DOHH2 (cell line): ENCODE results near the gene HMGB1.

Experiments used
- EZH2phosphoT487 ChIP-seq: fragments of 200-600 bp; sonication (generic); IDR thresholded peaks from 2 replicates; pipeline ENCODE4 v1.6.1; 2017; ENCODE audit warnings: borderline replicate concordance, mild to moderate bottlenecking, antibody characterized with exemption, low read length, moderate library complexity, mixed read lengths
- TF ChIP-seq, protein P1 (sequence below): fragments of 200-600 bp; sonication (generic); IDR thresholded peaks from one replicate; pipeline ENCODE4 v1.5.1; 2014; ENCODE audit warnings: antibody characterized with exemption, mild to moderate bottlenecking, low read depth, low read length; ENCODE audit not compliant: poor library complexity, severe bottlenecking

- TF ChIP-seq EZH2phosphoT487, result no peak
- TF ChIP-seq, protein P1, sequence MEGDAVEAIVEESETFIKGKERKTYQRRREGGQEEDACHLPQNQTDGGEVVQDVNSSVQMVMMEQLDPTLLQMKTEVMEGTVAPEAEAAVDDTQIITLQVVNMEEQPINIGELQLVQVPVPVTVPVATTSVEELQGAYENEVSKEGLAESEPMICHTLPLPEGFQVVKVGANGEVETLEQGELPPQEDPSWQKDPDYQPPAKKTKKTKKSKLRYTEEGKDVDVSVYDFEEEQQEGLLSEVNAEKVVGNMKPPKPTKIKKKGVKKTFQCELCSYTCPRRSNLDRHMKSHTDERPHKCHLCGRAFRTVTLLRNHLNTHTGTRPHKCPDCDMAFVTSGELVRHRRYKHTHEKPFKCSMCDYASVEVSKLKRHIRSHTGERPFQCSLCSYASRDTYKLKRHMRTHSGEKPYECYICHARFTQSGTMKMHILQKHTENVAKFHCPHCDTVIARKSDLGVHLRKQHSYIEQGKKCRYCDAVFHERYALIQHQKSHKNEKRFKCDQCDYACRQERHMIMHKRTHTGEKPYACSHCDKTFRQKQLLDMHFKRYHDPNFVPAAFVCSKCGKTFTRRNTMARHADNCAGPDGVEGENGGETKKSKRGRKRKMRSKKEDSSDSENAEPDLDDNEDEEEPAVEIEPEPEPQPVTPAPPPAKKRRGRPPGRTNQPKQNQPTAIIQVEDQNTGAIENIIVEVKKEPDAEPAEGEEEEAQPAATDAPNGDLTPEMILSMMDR, result no peak
Observed at GRCh38 chr13:30496147-30496546, 30.4 kb upstream of the HMGB1 start.
